Measurements from ENCODE around the gene PTPN4.

- TF ChIP-seq CTCF (conservative IDR thresholded peaks at IDR 0.05; ENCODE audit: low read depth, low read length): no peak
- TF ChIP-seq EZH2phosphoT487 (IDR thresholded peaks at IDR 0.05; ENCODE audit: borderline replicate concordance, low read length): no peak
- no peak for TF ChIP-seq EZH2 (IDR thresholded peaks at IDR 0.05; ENCODE audit: low read length, unreplicated experiment)
Measured at GRCh38 chr2:119732601-119733164, 27.0 kb upstream of the PTPN4 start.
